Gastrocnemius medialis (tissue), 4 donors: ENCODE data around the gene DUOXA2. TPM values are rescaled to one million over a fixed set of nuclear protein-coding genes. Genes with fewer than 3 reads are reported as not detected.

Experiments
- ATAC-seq, 2 donors: fragments of 150-250 bp; one replicate each; pipeline ENCODE4 v1.9.1; 2016
- DNase-seq, 2 donors: peaks; one replicate each; pipeline ENCODE4 v3.0.0-alpha.2; 2019
- H3K27ac ChIP-seq, 4 donors: fragments of 200-600 bp; sonication (generic); 1 replicate in 1 of 4; 2 replicates in 3 of 4; pipeline ENCODE4 v1.5.1; 2016 to 2018; ENCODE audit warnings: mild to moderate bottlenecking in 2 of 4, moderate library complexity in 1 of 4
- H3K27me3 ChIP-seq, 3 donors: fragments of 200-600 bp; sonication (generic) in 2 of 3; 1 replicate in 1 of 3; 2 replicates in 2 of 3; pipeline versions ENCODE4 v1.5.1 to v1.6.0; 2016 to 2019; ENCODE audit warnings: mild to moderate bottlenecking in 1 of 3, moderate library complexity in 1 of 3
- H3K36me3 ChIP-seq, 2 donors: fragments of 200-600 bp; sonication (generic) in 1 of 2; one replicate each; pipeline ENCODE4 v1.5.1; 2017 to 2018
- H3K4me1 ChIP-seq, 2 donors: fragments of 200-600 bp; sonication (generic) in 1 of 2; one replicate each; pipeline ENCODE4 v1.5.1; 2016 to 2017; ENCODE audit warnings: mild to moderate bottlenecking in 2 of 2
- H3K4me3 ChIP-seq, 4 donors: fragments of 200-600 bp; sonication (generic) in 3 of 4; 1 replicate in 1 of 4; 2 replicates in 3 of 4; pipeline ENCODE4 v1.5.1; 2016 to 2019; ENCODE audit warnings: mild to moderate bottlenecking in 2 of 4
- H3K9me3 ChIP-seq, 3 donors: fragments of 200-600 bp; sonication (generic) in 2 of 3; 1 replicate in 1 of 3; 2 replicates in 2 of 3; pipeline ENCODE4 v1.5.1; 2016 to 2019
- POLR2A ChIP-seq, 2 donors: fragments of 450-650 bp; IDR thresholded peaks; one replicate each; pipeline ENCODE4 v1.6.1; 2017; ENCODE audit warnings: antibody characterized with exemption in 2 of 2, mild to moderate bottlenecking in 2 of 2, moderate library complexity in 2 of 2
- in situ Hi-C, 4 donors: fragments of 200-750 bp; cut with MboI; loops; one replicate each; pipeline versions ENCODE4 v1.15.0 to v1.8.0; 2017; ENCODE audit warnings: low sequenced_read_pairs in 4 of 4
- intact Hi-C: fragments of 100-400 bp; cut with DNase I; formaldehyde crosslinking; loops from one replicate; pipeline ENCODE4 v1.15.1; 2023; ENCODE audit warnings: low total_unique reads
- total RNA-seq, 4 donors: library from RNA; depleted of rRNA; stranded (reverse); fragments of >200 nt; gene quantifications; one replicate each; pipeline versions ENCODE4 v1.1.0 to v1.2.3, GENCODE V29; 2016
- TF ChIP-seq, protein P1 (sequence below), 5 experiments: fragments of 450-650 bp in 3 of 5; fragments of 200-600 bp in 2 of 5; sonication (generic) in 2 of 5; IDR thresholded peaks in 4 of 5; conservative IDR thresholded peaks in 1 of 5; 1 replicate in 4 of 5; 2 replicates in 1 of 5; pipeline ENCODE4 v1.5.1; 2016 to 2019; ENCODE audit warnings: antibody characterized with exemption in 5 of 5, mild to moderate bottlenecking in 3 of 5, moderate library complexity in 3 of 5

Gene DUOXA2
- total RNA-seq, 4 donors from 2014 or later = not detected

GRCh38 chr15:45151998-45152828 lies 38.1 kb downstream of the DUOXA2 start:
- Histone ChIP-seq H3K27ac (no peak overlapping the region), H3K36me3 (no peaks in the 10 kb centered on the region), H3K4me3 (no peak overlapping the region), H3K27me3 (no peaks in the 10 kb centered on the region), H3K4me1 (no peaks in the 10 kb centered on the region), H3K9me3 (no peaks in the 10 kb centered on the region)
- TF ChIP-seq, protein P1, sequence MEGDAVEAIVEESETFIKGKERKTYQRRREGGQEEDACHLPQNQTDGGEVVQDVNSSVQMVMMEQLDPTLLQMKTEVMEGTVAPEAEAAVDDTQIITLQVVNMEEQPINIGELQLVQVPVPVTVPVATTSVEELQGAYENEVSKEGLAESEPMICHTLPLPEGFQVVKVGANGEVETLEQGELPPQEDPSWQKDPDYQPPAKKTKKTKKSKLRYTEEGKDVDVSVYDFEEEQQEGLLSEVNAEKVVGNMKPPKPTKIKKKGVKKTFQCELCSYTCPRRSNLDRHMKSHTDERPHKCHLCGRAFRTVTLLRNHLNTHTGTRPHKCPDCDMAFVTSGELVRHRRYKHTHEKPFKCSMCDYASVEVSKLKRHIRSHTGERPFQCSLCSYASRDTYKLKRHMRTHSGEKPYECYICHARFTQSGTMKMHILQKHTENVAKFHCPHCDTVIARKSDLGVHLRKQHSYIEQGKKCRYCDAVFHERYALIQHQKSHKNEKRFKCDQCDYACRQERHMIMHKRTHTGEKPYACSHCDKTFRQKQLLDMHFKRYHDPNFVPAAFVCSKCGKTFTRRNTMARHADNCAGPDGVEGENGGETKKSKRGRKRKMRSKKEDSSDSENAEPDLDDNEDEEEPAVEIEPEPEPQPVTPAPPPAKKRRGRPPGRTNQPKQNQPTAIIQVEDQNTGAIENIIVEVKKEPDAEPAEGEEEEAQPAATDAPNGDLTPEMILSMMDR (IDR thresholded peaks at IDR 0.05 in 4 of 5, conservative IDR thresholded peaks at IDR 0.05 in 1 of 5) = no peak
- no peak for TF ChIP-seq POLR2A (IDR thresholded peaks at IDR 0.05)
- in situ Hi-C loops (loop anchor here in 1 of 4 donors (25.0 kb wide), 1 partner anchor 260 kb away; a partner anchor contains a TSS), intact Hi-C loops (no loop called here)
- ATAC-seq = no peak
- DNase-seq = no peak

- DNase-seq (no peak), ATAC-seq (no peak)
- in situ Hi-C loops = loop anchor here in 1 of 4 donors (25.0 kb wide), 1 partner anchor 257 kb away; a partner anchor contains a TSS
- H3K36me3 ChIP-seq = no peaks in the 10 kb centered on the region
- no peak for TF ChIP-seq POLR2A (IDR thresholded peaks at IDR 0.05)
- TF ChIP-seq, protein P1 (IDR thresholded peaks at IDR 0.05 in 4 of 5, conservative IDR thresholded peaks at IDR 0.05 in 1 of 5) = no peak
- H3K27ac ChIP-seq = no peak overlapping the region
- H3K9me3 ChIP-seq = no peaks in the 10 kb centered on the region
- no peak overlapping the region for H3K4me3 ChIP-seq
- no peaks in the 10 kb centered on the region for H3K4me1 ChIP-seq
- intact Hi-C loops = no loop called here
- H3K27me3 ChIP-seq = no peaks in the 10 kb centered on the region
Observed at GRCh38 chr15:45155739-45156138, 41.6 kb downstream of the DUOXA2 start.

DNA sequence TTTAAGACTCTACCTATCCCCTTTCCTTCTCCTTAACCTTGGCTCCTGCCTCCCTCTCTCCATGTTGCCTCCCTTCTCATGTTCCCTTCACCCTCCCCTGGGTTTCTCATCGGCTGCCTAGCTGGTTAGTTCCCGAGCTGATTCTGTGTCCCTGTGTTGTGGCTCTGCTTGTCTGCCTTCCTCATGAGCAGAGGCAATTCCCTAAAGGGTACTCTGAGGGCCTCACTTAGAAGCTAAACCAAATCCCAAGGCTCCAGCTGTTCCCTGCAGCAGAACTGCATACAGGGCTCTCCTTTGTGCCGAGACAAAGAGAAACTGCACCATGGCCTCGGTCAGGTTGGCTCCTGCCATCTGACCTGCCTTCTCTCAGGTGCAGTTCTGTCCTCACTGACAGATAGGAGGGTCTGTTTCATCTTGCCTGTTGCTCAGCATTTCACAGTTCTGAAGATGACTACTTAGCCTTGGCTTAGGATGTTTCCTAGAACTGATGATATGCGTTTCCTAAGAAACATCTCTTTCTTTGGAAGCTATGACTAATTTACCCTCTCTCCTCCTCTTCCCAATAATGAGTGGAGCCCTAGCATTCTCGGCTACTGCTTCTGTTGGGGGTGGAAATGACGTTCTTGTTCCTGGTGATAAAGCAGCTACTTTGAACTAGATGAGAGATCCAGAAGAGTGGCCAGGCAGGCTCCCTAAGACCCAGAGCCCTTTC lies 42.8 kb downstream of the DUOXA2 start:
- Histone ChIP-seq H3K9me3 (no peaks in the 10 kb centered on the region), H3K27me3 (no peaks in the 10 kb centered on the region), H3K4me1 (no peaks in the 10 kb centered on the region), H3K4me3 (no peak overlapping the region), H3K36me3 (no peaks in the 10 kb centered on the region), H3K27ac (no peak overlapping the region)
- no peak for ATAC-seq
- intact Hi-C loops = no loop called here
- no peak for DNase-seq
- in situ Hi-C loops = loop anchor here in 1 of 4 donors (25.0 kb wide), 1 partner anchor 255 kb away; a partner anchor contains a TSS
- TF ChIP-seq, protein P1 (IDR thresholded peaks at IDR 0.05 in 4 of 5, conservative IDR thresholded peaks at IDR 0.05 in 1 of 5) = no peak
- TF ChIP-seq POLR2A (IDR thresholded peaks at IDR 0.05) = no peak

- ATAC-seq (no peak), DNase-seq (no peak)
Observed at GRCh38 chr15:45157974-45158373, 43.8 kb downstream of the DUOXA2 start.

More at GRCh38 chr15:45157974-45158373, 43.8 kb downstream of the DUOXA2 start:
- H3K4me3 ChIP-seq = no peak overlapping the region
- H3K27ac ChIP-seq = no peak overlapping the region
- TF ChIP-seq POLR2A (IDR thresholded peaks at IDR 0.05) = no peak
- TF ChIP-seq, protein P1 (IDR thresholded peaks at IDR 0.05 in 4 of 5, conservative IDR thresholded peaks at IDR 0.05 in 1 of 5) = no peak
- intact Hi-C loops (no loop called here), in situ Hi-C loops (loop anchor here in 1 of 4 donors (25.0 kb wide), 1 partner anchor 254 kb away; a partner anchor contains a TSS)
- no peaks in the 10 kb centered on the region for H3K9me3 ChIP-seq
- H3K27me3 ChIP-seq = no peaks in the 10 kb centered on the region
- no peaks in the 10 kb centered on the region for H3K36me3 ChIP-seq
- H3K4me1 ChIP-seq = no peaks in the 10 kb centered on the region
